A673 (cell line): ENCODE data around the gene SPAG16. TPM values are rescaled to one million over a fixed set of nuclear protein-coding genes. Genes with fewer than 3 reads are reported as not detected.

Experiments used
- BruUV-seq: library from RNA; stranded (reverse); fragments of 400-500 nt; replicated peaks from 2 replicates; lab custom pipeline; 2021; lab: Mats Ljungman, UMichigan
- CTCF ChIA-PET: fragments of 300-600 bp; sonication (Branson Sonifier 250); formaldehyde crosslinking; loops from one replicate; lab custom pipeline; 2022; ENCODE audit warnings: antibody characterized with exemption; lab: Charles Lee
- POLR2A ChIA-PET: fragments of 300-600 bp; sonication (Branson Sonifier 250); formaldehyde crosslinking; loops from one replicate; lab custom pipeline; 2022; ENCODE audit warnings: antibody characterized with exemption; ENCODE audit not compliant: low non-redundant PET; lab: Charles Lee
- DNase-seq: peaks from one replicate; pipeline ENCODE4 v3.0.0-alpha.2; 2015; ENCODE audit warnings: low spot score
- H3K27ac ChIP-seq: fragments of 200-600 bp; sonication (generic); 2 replicates; pipeline ENCODE4 v1.5.1; 2016; ENCODE audit warnings: mixed run types, low read depth, mild to moderate bottlenecking, mixed read lengths, antibody characterized with exemption, low read length; ENCODE audit not compliant: poor library complexity, severe bottlenecking
- H3K27me3 ChIP-seq: fragments of 200-600 bp; sonication (generic); replicated peaks from 2 replicates; pipeline ENCODE4 v1.6.1; 2017; ENCODE audit warnings: mixed run types, low read depth, mild to moderate bottlenecking, mixed read lengths, antibody characterized with exemption, low read length; ENCODE audit not compliant: insufficient read depth, poor library complexity
- H3K36me3 ChIP-seq: fragments of 200-600 bp; sonication (generic); 2 replicates; pipeline ENCODE4 v1.6.1; 2016; ENCODE audit warnings: mixed run types, mild to moderate bottlenecking, mixed read lengths, antibody characterized with exemption, low read length; ENCODE audit not compliant: insufficient read depth, poor library complexity, severe bottlenecking
- H3K4me1 ChIP-seq: fragments of 200-600 bp; sonication (generic); 2 replicates; pipeline ENCODE4 v1.6.1; 2017; ENCODE audit warnings: mixed run types, mild to moderate bottlenecking, mixed read lengths, antibody characterized with exemption, low read length; ENCODE audit not compliant: insufficient read depth, poor library complexity, severe bottlenecking
- H3K4me3 ChIP-seq: fragments of 200-600 bp; sonication (generic); 2 replicates; pipeline ENCODE4 v1.5.1; 2016; ENCODE audit warnings: low read depth, mixed run types, mild to moderate bottlenecking, mixed read lengths, low read length; ENCODE audit not compliant: poor library complexity, severe bottlenecking
- H3K9me3 ChIP-seq: fragments of 200-600 bp; sonication (generic); 2 replicates; pipeline ENCODE4 v1.6.1; 2016; ENCODE audit warnings: mixed run types, low read depth, mild to moderate bottlenecking, mixed read lengths, antibody characterized with exemption, low read length; ENCODE audit not compliant: poor library complexity, severe bottlenecking
- CTCF ChIP-seq: fragments of 300-800, 200-600 bp; sonication (generic); conservative IDR thresholded peaks from 2 replicates; pipeline ENCODE4 v1.5.1; 2017; ENCODE audit warnings: low read depth, mild to moderate bottlenecking, antibody characterized with exemption, low read length, moderate library complexity, mixed read lengths
- EZH2 ChIP-seq: fragments of 200-600 bp; sonication (generic); IDR thresholded peaks from 2 replicates; pipeline ENCODE4 v1.6.1; 2017; ENCODE audit warnings: borderline replicate concordance, low read depth, mild to moderate bottlenecking, mixed read lengths, antibody characterized with exemption, low read length; ENCODE audit not compliant: poor library complexity, severe bottlenecking
- intact Hi-C: fragments of 100-400 bp; cut with micrococcal nuclease; formaldehyde crosslinking; loops from one replicate; pipeline ENCODE4 v1.10.0; 2022; ENCODE audit not compliant: unreplicated experiment
- total RNA-seq: library from RNA; stranded (reverse); gene quantifications from 2 replicates; pipeline ENCODE4 v1.2.3, GENCODE V29; 2021

SPAG16 gene
- total RNA-seq, 1 experiment from 2014 or later, result 13.1 TPM

- Histone ChIP-seq H3K4me3 (no peak overlapping the region), H3K27me3 (no peaks in the 10 kb centered on the region), H3K4me1 (no peaks in the 10 kb centered on the region), H3K9me3 (no peaks in the 10 kb centered on the region), H3K27ac (no peak overlapping the region), H3K36me3 (no peaks in the 10 kb centered on the region)
- ChIA-PET CTCF (no interaction called here), POLR2A (no interaction called here)
- no peak for TF ChIP-seq CTCF
- TF ChIP-seq EZH2, result no peak
- DNase-seq, result peak; percentile 5
- intact Hi-C loops, result no loop called here
- no TSS peak for BruUV-seq
Measured at GRCh38 chr2:213640738-213641425, 356.6 kb downstream of the SPAG16 start.

- intact Hi-C loops, result no loop called here
- TF ChIP-seq CTCF (no peak), EZH2 (no peak)
- CTCF ChIA-PET, result no interaction called here
- POLR2A ChIA-PET, result no interaction called here
- Histone ChIP-seq H3K27ac (no peak overlapping the region), H3K4me1 (no peaks in the 10 kb centered on the region), H3K36me3 (no peaks in the 10 kb centered on the region), H3K9me3 (no peaks in the 10 kb centered on the region), H3K27me3 (no peaks in the 10 kb centered on the region), H3K4me3 (no peak overlapping the region)
- BruUV-seq, result no TSS peak
- DNase-seq, result no peak
Measured at GRCh38 chr2:213644926-213645325, 360.7 kb downstream of the SPAG16 start.

GRCh38 chr2:213649176-213649575, 364.9 kb downstream of the SPAG16 start:
- Histone ChIP-seq H3K27me3 (no peaks in the 10 kb centered on the region), H3K27ac (no peak overlapping the region), H3K36me3 (no peaks in the 10 kb centered on the region), H3K4me1 (no peaks in the 10 kb centered on the region), H3K4me3 (no peak overlapping the region), H3K9me3 (no peaks in the 10 kb centered on the region)
- ChIA-PET POLR2A (no interaction called here), CTCF (no interaction called here)
- no peak for TF ChIP-seq EZH2
- TF ChIP-seq CTCF, result no peak
- DNase-seq, result no peak
- intact Hi-C loops, result no loop called here
- no TSS peak for BruUV-seq
